ENCODE results near the gene RIN3. TPM values are rescaled to one million over a fixed set of nuclear protein-coding genes. Genes with fewer than 3 reads are reported as not detected.

RIN3 gene
- polyA plus RNA-seq, 3 donors: 42.8 to 144 (median 54.6) TPM

DNA sequence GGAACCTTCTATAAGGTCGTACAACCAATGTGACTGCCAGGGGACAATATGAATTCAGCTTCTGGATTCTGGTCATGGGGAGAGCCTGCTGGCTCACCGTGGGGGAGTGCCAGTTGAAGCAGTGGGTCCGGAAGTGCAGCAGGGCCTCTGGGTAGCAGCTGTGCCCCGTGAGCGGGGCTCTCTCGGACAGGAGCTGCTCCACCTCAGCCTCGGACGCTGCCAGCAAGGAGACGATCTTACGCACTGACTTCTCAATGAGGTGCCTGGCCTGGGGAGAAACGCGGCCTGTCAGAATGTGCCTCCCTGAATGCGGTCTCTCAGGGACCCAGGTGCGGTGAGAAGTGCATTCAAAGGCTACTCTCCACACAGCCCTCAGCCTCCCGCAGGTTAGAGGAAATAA, 192.8 kb downstream of the RIN3 start:
- no peaks in the 10 kb centered on the region for H3K36me3 ChIP-seq (replicated peaks in 1 of 2; ENCODE audit: control insufficient read depth in 1 of 2, insufficient read depth in 2 of 2, low read length in 2 of 2)
- DNase-seq: no peak
- no peaks in the 10 kb centered on the region for H3K79me2 ChIP-seq (ENCODE audit: insufficient read depth, low read length)
- H3K27ac ChIP-seq (ENCODE audit: low read depth in 1 of 2, low read length in 2 of 2): no peak overlapping the region
- H3K4me1 ChIP-seq (ENCODE audit: control insufficient read depth in 1 of 2, insufficient read depth in 2 of 2, low read length in 2 of 2): peaks cover 38 to 39% of the 10 kb centered on the region in 2 donors
- peaks cover 50% of the 10 kb centered on the region for H3K4me1 Mint-ChIP-seq
- H3K36me3 Mint-ChIP-seq: peaks cover 0 to 2% of the 10 kb centered on the region in 2 donors
- H3K27ac Mint-ChIP-seq: peak overlapping the region in 3 of 7 donors; percentile 21 to 54 (median 32)
- intact Hi-C loops (cut with micrococcal nuclease): no loop called here
- H3K9me3 Mint-ChIP-seq: peaks cover 0 to 3% (median 0%) of the 10 kb centered on the region in 7 donors
- H2AFZ ChIP-seq (ENCODE audit: insufficient read depth, low read depth, low read length, poor library complexity, severe bottlenecking): no peak overlapping the region
- peaks cover 2 to 4% (median 4%) of the 10 kb centered on the region in 3 donors for H3K27me3 Mint-ChIP-seq (ENCODE audit: low read depth in 3 of 3)
- H3K9ac ChIP-seq (ENCODE audit: insufficient read depth, low read length, poor library complexity, severe bottlenecking): no peak overlapping the region
- 80% methylated on average over 8 of the region's 15 CpGs for WGBS (ENCODE audit: insufficient coverage)
- no peak overlapping the region for H3K4me3 ChIP-seq (replicated peaks in 1 of 3; ENCODE audit: low read depth in 2 of 3, low read length in 3 of 3)
- H3K4me2 ChIP-seq (replicated peaks; ENCODE audit: extremely low read depth, low read length, poor library complexity, severe bottlenecking): no peak overlapping the region
- TF ChIP-seq, protein P1, sequence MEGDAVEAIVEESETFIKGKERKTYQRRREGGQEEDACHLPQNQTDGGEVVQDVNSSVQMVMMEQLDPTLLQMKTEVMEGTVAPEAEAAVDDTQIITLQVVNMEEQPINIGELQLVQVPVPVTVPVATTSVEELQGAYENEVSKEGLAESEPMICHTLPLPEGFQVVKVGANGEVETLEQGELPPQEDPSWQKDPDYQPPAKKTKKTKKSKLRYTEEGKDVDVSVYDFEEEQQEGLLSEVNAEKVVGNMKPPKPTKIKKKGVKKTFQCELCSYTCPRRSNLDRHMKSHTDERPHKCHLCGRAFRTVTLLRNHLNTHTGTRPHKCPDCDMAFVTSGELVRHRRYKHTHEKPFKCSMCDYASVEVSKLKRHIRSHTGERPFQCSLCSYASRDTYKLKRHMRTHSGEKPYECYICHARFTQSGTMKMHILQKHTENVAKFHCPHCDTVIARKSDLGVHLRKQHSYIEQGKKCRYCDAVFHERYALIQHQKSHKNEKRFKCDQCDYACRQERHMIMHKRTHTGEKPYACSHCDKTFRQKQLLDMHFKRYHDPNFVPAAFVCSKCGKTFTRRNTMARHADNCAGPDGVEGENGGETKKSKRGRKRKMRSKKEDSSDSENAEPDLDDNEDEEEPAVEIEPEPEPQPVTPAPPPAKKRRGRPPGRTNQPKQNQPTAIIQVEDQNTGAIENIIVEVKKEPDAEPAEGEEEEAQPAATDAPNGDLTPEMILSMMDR (IDR thresholded peaks at IDR 0.05): no peak
- H3K9me3 ChIP-seq (replicated peaks in 1 of 2; ENCODE audit: control insufficient read depth in 1 of 2, insufficient read depth in 1 of 2, low read length in 2 of 2): no peaks in the 10 kb centered on the region
- H4K20me1 ChIP-seq (ENCODE audit: insufficient read depth, low read length): no peaks in the 10 kb centered on the region
- no peaks in the 10 kb centered on the region for H3K27me3 ChIP-seq (ENCODE audit: control insufficient read depth in 2 of 2, insufficient read depth in 2 of 2, low read length in 2 of 2)
- H3K4me3 Mint-ChIP-seq: no peak overlapping the region

DNA sequence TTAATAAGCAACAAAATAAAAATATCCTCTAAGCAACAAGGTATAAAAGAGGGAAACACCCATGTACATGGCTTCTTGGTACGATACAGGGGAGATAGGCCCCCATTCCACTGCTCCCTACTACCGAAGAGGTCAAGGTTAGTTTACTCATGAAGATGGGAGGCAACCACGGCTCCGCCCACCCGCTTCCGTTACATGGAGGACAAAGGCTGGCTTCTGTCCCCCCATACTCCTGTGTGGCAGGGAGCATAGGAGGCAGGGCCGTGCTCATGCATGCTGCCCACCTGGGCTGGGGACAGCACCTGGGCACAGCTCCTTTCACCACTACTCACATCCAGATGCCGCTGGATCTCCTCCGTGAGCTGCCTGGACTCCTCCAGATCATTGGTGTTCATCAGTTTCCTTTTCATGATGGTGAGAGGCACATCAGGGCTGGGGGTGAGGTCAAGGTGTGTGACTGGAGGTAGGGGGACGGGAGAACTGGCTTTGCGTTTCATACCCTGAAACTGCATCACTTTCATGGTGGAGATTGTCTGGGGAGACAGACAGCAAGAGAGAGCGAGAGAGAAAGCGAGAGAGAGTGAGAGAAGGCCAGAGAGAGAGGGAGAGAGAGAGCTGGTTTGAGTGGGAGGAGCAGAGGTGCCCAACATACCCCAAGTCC, 195.9 kb downstream of the RIN3 start:
- peaks cover 0 to 2% (median 2%) of the 10 kb centered on the region in 3 donors for H3K27me3 Mint-ChIP-seq (ENCODE audit: low read depth in 3 of 3)
- no peaks in the 10 kb centered on the region for H3K36me3 Mint-ChIP-seq
- Histone ChIP-seq H4K20me1 (ENCODE audit: insufficient read depth, low read length) (no peaks in the 10 kb centered on the region), H3K4me3 (replicated peaks in 1 of 3; ENCODE audit: low read depth in 2 of 3, low read length in 3 of 3) (no peak overlapping the region), H3K27me3 (ENCODE audit: control insufficient read depth in 2 of 2, insufficient read depth in 2 of 2, low read length in 2 of 2) (no peaks in the 10 kb centered on the region), H2AFZ (ENCODE audit: insufficient read depth, low read depth, low read length, poor library complexity, severe bottlenecking) (no peak overlapping the region), H3K4me2 (replicated peaks; ENCODE audit: extremely low read depth, low read length, poor library complexity, severe bottlenecking) (no peak overlapping the region), H3K79me2 (ENCODE audit: insufficient read depth, low read length) (no peaks in the 10 kb centered on the region), H3K9me3 (replicated peaks in 1 of 2; ENCODE audit: control insufficient read depth in 1 of 2, insufficient read depth in 1 of 2, low read length in 2 of 2) (no peaks in the 10 kb centered on the region), H3K27ac (ENCODE audit: low read depth in 1 of 2, low read length in 2 of 2) (no peak overlapping the region), H3K36me3 (replicated peaks in 1 of 2; ENCODE audit: control insufficient read depth in 1 of 2, insufficient read depth in 2 of 2, low read length in 2 of 2) (no peaks in the 10 kb centered on the region), H3K9ac (ENCODE audit: insufficient read depth, low read length, poor library complexity, severe bottlenecking) (no peak overlapping the region), H3K4me1 (ENCODE audit: control insufficient read depth in 1 of 2, insufficient read depth in 2 of 2, low read length in 2 of 2) (peaks cover 9% of the 10 kb centered on the region in 2 donors)
- TF ChIP-seq, protein P1 (IDR thresholded peaks at IDR 0.05): no peak
- WGBS (ENCODE audit: insufficient coverage): 94% methylated on average over 3 of the region's 13 CpGs
- H3K27ac Mint-ChIP-seq: no peak overlapping the region
- H3K4me1 Mint-ChIP-seq: peaks cover 19% of the 10 kb centered on the region
- intact Hi-C loops (cut with micrococcal nuclease): no loop called here
- H3K9me3 Mint-ChIP-seq: peaks cover 0 to 3% (median 0%) of the 10 kb centered on the region in 7 donors
- no peak overlapping the region for H3K4me3 Mint-ChIP-seq
- no peak for DNase-seq
